Activated CD4-positive, alpha-beta memory T cell treated with anti-CD3 and anti-CD28 coated beads, Interleukin-2, amount 10 ng/mL, durations not matched to agents 7 days and 5 days (primary cell): Measurements from ENCODE around the gene MEGF6. TPM values are rescaled to one million over a fixed set of nuclear protein-coding genes. Genes with fewer than 3 reads are reported as not detected.

Source experiments
- CTCF ChIA-PET: fragments of 350-600 bp; sonication (Branson Sonifier 250); formaldehyde crosslinking; loops from one replicate; lab custom pipeline; 2021; ENCODE audit warnings: antibody characterized with exemption, inconsistent platforms; lab: Charles Lee
- POLR2A ChIA-PET: fragments of 350-600 bp; sonication (Branson Sonifier 250); formaldehyde crosslinking; loops from one replicate; lab custom pipeline; 2021; ENCODE audit warnings: antibody characterized with exemption; lab: Charles Lee
- DNase-seq: peaks from one replicate; pipeline ENCODE4 v3.0.0-alpha.2; 2020
- H3K27ac Mint-ChIP-seq: one replicate; pipeline ENCODE4 v1.8.0; 2021; ENCODE audit warnings: mild to moderate bottlenecking, mixed read lengths
- H3K27me3 Mint-ChIP-seq: one replicate; pipeline ENCODE4 v1.8.0; 2021; ENCODE audit warnings: mixed read lengths
- H3K36me3 Mint-ChIP-seq: one replicate; pipeline ENCODE4 v1.8.0; 2021; ENCODE audit warnings: low read depth, mixed read lengths
- H3K4me1 Mint-ChIP-seq: one replicate; pipeline ENCODE4 v1.8.0; 2021; ENCODE audit warnings: mixed read lengths
- H3K4me3 Mint-ChIP-seq: one replicate; pipeline ENCODE4 v1.8.0; 2021; ENCODE audit warnings: mild to moderate bottlenecking, mixed read lengths
- H3K9me3 Mint-ChIP-seq: one replicate; pipeline ENCODE4 v1.8.0; 2021; ENCODE audit warnings: mixed read lengths
- total RNA-seq, 2 experiments: library from RNA; stranded (reverse); gene quantifications; one replicate each; pipeline ENCODE4 v1.2.3, GENCODE V29; 2021

MEGF6 gene
- total RNA-seq, 2 experiments from 2014 or later: 15.6 to 20.2 TPM

DNA sequence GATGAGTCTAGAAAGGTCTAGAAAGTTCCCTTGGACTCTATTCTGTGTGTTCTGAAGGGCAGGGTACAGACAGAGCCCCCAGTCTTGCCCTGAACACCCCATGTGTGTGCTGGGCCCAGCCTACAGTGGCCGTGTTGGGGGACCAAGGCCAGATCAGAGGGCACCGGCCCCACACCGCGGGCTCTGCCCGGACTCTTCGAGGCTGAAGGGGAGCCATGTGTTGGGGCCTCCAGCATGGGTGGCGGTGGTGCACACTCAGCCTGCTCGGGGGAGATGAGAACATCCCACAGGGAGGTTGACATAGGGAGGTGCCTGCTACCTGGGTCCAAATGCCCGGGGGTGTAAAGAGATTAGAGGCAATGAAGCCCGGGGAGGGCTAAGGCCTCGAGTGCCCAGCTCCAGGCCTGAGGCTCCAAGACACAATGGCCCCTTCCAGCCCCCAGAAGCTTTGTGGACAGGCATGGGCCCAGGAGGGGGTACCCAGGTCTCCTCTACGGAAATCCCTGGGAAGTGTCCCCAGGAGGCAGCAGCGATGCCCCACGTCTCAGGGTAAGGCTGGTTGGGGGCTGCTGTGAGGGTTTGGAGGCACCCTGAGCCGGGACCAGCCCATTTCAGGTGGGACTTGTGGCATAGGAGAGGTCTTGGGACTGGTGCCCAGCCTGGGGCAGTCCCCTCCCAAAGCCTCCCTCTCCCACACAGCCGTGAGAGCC, 144.8 kb downstream of the MEGF6 start:
- Mint-ChIP-seq H3K4me3 (no peak overlapping the region), H3K9me3 (no peaks in the 10 kb centered on the region), H3K27ac (no peak overlapping the region), H3K27me3 (no peaks in the 10 kb centered on the region), H3K4me1 (no peaks in the 10 kb centered on the region), H3K36me3 (no peaks in the 10 kb centered on the region)
- ChIA-PET CTCF (no interaction called here), POLR2A (no interaction called here)
- DNase-seq: no peak

- no peaks in the 10 kb centered on the region for H3K27me3 Mint-ChIP-seq
- H3K4me3 Mint-ChIP-seq: no peak overlapping the region
- no peaks in the 10 kb centered on the region for H3K36me3 Mint-ChIP-seq
- H3K4me1 Mint-ChIP-seq: no peaks in the 10 kb centered on the region
- no peak for DNase-seq
- H3K9me3 Mint-ChIP-seq: no peaks in the 10 kb centered on the region
- CTCF ChIA-PET: no interaction called here
- POLR2A ChIA-PET: no interaction called here
- H3K27ac Mint-ChIP-seq: no peak overlapping the region
Measured at GRCh38 chr1:3465935-3466321, 145.4 kb downstream of the MEGF6 start.

DNA sequence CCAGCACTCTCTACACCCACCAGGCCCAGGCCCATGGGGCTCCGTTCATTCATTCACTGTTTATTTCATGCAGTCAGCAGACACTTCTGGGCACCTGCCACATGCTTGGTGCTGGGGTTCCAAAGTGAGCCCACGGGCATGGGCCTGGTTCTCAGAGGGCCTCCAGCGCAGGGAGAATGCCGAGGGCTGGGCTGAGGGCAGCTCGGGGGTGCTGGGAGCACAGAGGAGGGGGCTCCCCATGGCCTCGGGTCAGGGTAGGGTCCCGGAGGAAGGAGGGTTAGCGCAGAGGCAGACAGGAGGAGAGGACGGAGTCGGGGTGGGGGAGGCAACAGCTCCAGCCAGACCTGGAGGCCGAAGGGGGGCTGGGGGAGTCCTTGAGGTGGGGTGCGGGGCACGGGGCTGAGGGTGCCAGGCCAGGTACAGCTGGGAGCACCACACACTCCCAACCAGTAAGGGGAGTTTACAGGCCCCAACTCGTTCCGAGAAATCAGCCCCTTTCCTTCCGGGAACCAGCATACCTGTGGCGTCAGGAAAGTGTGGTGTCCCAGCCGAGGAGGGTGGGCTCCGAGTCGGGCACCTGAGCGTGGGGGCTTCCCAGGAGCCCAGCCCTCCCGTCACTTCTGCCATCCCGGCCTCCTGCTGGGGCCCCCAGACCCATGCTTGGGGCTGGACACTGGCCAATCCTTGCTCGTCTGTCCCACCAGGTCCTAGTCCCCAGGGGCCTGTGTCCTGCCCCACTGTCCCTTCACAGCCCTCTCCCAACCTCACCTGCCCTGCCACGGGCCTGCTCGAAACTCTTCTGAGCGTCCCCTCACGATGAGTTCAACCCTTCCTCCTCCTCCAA, 146.0 kb downstream of the MEGF6 start:
- no peak for DNase-seq
- Mint-ChIP-seq H3K36me3 (no peaks in the 10 kb centered on the region), H3K27ac (no peak overlapping the region), H3K4me3 (no peak overlapping the region), H3K4me1 (no peaks in the 10 kb centered on the region), H3K9me3 (no peaks in the 10 kb centered on the region), H3K27me3 (no peaks in the 10 kb centered on the region)
- POLR2A ChIA-PET: no interaction called here
- CTCF ChIA-PET: no interaction called here

GRCh38 chr1:3464649-3465025, 146.7 kb downstream of the MEGF6 start:
- H3K9me3 Mint-ChIP-seq: no peaks in the 10 kb centered on the region
- H3K27me3 Mint-ChIP-seq: no peaks in the 10 kb centered on the region
- H3K4me1 Mint-ChIP-seq: no peaks in the 10 kb centered on the region
- no peak overlapping the region for H3K4me3 Mint-ChIP-seq
- POLR2A ChIA-PET: no interaction called here
- no peak for DNase-seq
- CTCF ChIA-PET: no interaction called here
- H3K36me3 Mint-ChIP-seq: no peaks in the 10 kb centered on the region
- no peak overlapping the region for H3K27ac Mint-ChIP-seq

GRCh38 chr1:3463891-3464648, 147.2 kb downstream of the MEGF6 start:
- DNase-seq: no peak
- H3K4me1 Mint-ChIP-seq: no peaks in the 10 kb centered on the region
- ChIA-PET CTCF (no interaction called here), POLR2A (no interaction called here)
- H3K4me3 Mint-ChIP-seq: no peak overlapping the region
- no peak overlapping the region for H3K27ac Mint-ChIP-seq
- H3K27me3 Mint-ChIP-seq: no peaks in the 10 kb centered on the region
- no peaks in the 10 kb centered on the region for H3K36me3 Mint-ChIP-seq
- H3K9me3 Mint-ChIP-seq: no peaks in the 10 kb centered on the region

DNA sequence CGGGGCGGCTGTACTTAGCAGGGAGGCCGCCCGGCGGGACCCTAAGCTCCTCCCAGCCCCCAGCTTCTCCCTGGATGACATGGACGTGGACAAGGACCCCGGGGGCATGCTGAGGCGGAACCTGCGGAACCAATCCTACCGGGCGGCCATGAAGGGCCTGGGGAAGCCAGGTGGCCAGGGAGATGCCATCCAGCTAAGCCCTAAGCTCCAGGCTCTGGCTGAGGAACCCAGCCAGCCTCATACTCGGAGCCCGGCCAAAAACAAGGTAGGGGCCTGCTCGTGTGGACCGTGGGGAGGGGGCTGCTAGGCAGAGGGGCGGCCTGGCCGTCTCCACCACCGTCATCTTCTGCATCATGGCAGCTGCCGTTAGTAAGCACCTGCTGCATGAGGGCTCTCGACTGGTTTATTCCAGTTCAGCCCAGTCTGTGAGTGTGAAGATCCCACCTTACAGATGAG, 147.9 kb downstream of the MEGF6 start:
- POLR2A ChIA-PET: no interaction called here
- Mint-ChIP-seq H3K27me3 (no peaks in the 10 kb centered on the region), H3K27ac (no peak overlapping the region)

GRCh38 chr1:3463013-3463385, 148.3 kb downstream of the MEGF6 start:
- DNase-seq: no peak
- Mint-ChIP-seq H3K9me3 (no peaks in the 10 kb centered on the region), H3K27me3 (no peaks in the 10 kb centered on the region), H3K4me3 (no peak overlapping the region), H3K4me1 (no peaks in the 10 kb centered on the region), H3K27ac (no peak overlapping the region), H3K36me3 (no peaks in the 10 kb centered on the region)
- ChIA-PET CTCF (no interaction called here), POLR2A (no interaction called here)

More for the DNA sequence above, 147.9 kb downstream of the MEGF6 start:
- DNase-seq: no peak
- H3K4me1 Mint-ChIP-seq: no peaks in the 10 kb centered on the region
- no peaks in the 10 kb centered on the region for H3K9me3 Mint-ChIP-seq
- H3K36me3 Mint-ChIP-seq: no peaks in the 10 kb centered on the region
- CTCF ChIA-PET: no interaction called here
- no peak overlapping the region for H3K4me3 Mint-ChIP-seq

GRCh38 chr1:3462356-3463012, 148.8 kb downstream of the MEGF6 start:
- Mint-ChIP-seq H3K36me3 (no peaks in the 10 kb centered on the region), H3K4me1 (no peaks in the 10 kb centered on the region), H3K27ac (no peak overlapping the region), H3K27me3 (no peaks in the 10 kb centered on the region), H3K9me3 (no peaks in the 10 kb centered on the region), H3K4me3 (no peak overlapping the region)
- POLR2A ChIA-PET: no interaction called here
- no peak for DNase-seq
- CTCF ChIA-PET: no interaction called here

DNA sequence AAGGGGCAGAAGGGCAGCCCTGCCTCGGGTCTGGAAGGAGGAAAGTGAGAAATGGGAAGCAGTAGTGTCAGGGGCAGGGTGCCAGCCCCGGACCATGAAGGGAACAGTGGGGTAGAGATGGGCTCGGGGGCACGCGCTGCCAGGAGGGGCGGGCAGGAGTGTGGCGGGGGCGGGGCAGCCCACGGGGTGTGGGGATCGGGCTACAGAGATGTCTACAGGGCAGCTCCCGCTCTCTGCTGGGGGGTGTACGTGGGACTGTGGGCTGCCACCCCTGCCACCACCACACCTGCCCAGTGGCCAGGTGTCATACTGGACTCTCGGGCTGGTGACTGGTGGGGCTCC, 149.4 kb downstream of the MEGF6 start:
- Mint-ChIP-seq H3K36me3 (no peaks in the 10 kb centered on the region), H3K27me3 (no peaks in the 10 kb centered on the region), H3K9me3 (no peaks in the 10 kb centered on the region), H3K27ac (no peak overlapping the region), H3K4me1 (no peaks in the 10 kb centered on the region), H3K4me3 (no peak overlapping the region)
- ChIA-PET POLR2A (no interaction called here), CTCF (no interaction called here)
- no peak for DNase-seq

DNA sequence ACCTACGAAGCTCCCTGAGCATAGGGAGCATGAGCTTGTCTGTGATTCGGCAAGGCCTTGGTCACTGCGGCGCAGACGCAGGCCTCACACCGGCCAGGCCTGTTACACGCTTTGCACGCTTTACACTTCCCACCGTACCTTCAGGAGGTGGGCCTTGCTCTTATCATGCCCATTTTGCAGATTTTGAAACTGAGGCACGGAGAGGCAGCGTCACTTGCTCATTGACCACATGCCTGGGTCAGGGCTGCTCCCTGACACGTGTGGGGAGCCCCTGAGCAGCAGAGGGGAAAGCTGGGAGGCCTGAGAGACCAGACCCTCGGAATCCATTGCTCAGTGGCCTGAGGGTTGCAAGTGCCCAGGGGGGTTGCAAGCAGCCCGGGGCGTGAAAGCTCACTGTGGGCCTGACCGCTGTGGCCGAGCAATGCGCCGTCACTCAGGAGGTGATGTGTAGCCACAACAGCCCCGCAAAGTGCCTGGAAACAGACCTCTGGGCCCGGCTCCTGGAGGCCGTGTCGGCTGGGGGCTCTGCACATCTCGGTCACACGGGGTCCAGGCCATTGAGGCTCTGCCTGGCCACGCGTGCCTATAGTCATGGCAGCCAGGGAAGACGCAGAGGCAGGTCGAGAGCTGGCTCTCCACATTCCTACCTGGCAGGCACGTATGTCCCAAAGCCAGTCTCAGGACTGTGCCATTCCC, 149.9 kb downstream of the MEGF6 start:
- ChIA-PET POLR2A (no interaction called here), CTCF (no interaction called here)
- Mint-ChIP-seq H3K27me3 (no peaks in the 10 kb centered on the region), H3K4me3 (no peak overlapping the region), H3K9me3 (no peaks in the 10 kb centered on the region), H3K4me1 (no peaks in the 10 kb centered on the region), H3K36me3 (no peaks in the 10 kb centered on the region), H3K27ac (no peak overlapping the region)
- DNase-seq: no peak

GRCh38 chr1:3460672-3461131, 150.6 kb downstream of the MEGF6 start:
- Mint-ChIP-seq H3K4me3 (no peak overlapping the region), H3K27ac (no peak overlapping the region), H3K9me3 (no peaks in the 10 kb centered on the region), H3K36me3 (no peaks in the 10 kb centered on the region), H3K27me3 (peaks cover under 1% of the 10 kb centered on the region), H3K4me1 (no peaks in the 10 kb centered on the region)
- DNase-seq: no peak
- ChIA-PET POLR2A (no interaction called here), CTCF (no interaction called here)

GRCh38 chr1:3459940-3460671, 151.2 kb downstream of the MEGF6 start:
- H3K4me1 Mint-ChIP-seq: peaks cover 2% of the 10 kb centered on the region
- H3K27ac Mint-ChIP-seq: no peak overlapping the region
- ChIA-PET POLR2A (no interaction called here), CTCF (no interaction called here)
- DNase-seq: no peak
- no peak overlapping the region for H3K4me3 Mint-ChIP-seq
- H3K9me3 Mint-ChIP-seq: no peaks in the 10 kb centered on the region
- no peaks in the 10 kb centered on the region for H3K36me3 Mint-ChIP-seq
- peaks cover 6% of the 10 kb centered on the region for H3K27me3 Mint-ChIP-seq
